HG03045 (cell line): ENCODE data around the gene ACTN2.
A peak's percentile ranks its signal among the peaks of the same experiment; 100 is the strongest.
"Not testable (repeated sequence)": the region's sequence is repeated elsewhere in the genome, so short reads cannot be mapped to it uniquely, and the experiment has no call there.

Experiments used
- ATAC-seq: cut with Tn5 transposase; IDR thresholded peaks from one replicate; pipeline ENCODE4 v1.9.1; 2021; ENCODE audit warnings: mild to moderate bottlenecking, moderate library complexity; ENCODE audit not compliant: unreplicated experiment

The ACTN2 gene

GRCh38 chr1:236685917-236686814 lies at the start of gene ACTN2:
Gene ACTN2 (plus strand): TSS chr1:236686499. CDS start chr1:236686674, 175 bp downstream.
- ATAC-seq: peak; percentile 81

- ATAC-seq: no peak
Measured at GRCh38 chr1:236638945-236639344, 47.4 kb upstream of the ACTN2 start.

- no peak for ATAC-seq
Measured at GRCh38 chr1:236639686-236640085, 46.6 kb upstream of the ACTN2 start.

- no peak for ATAC-seq
Measured at GRCh38 chr1:236642763-236643162, 43.5 kb upstream of the ACTN2 start.

- no peak for ATAC-seq
Measured at GRCh38 chr1:236645016-236645680, 41.2 kb upstream of the ACTN2 start.

GRCh38 chr1:236654511-236654910 lies 31.8 kb upstream of the ACTN2 start:
- no peak for ATAC-seq

GRCh38 chr1:236654957-236655356 lies 31.3 kb upstream of the ACTN2 start:
- no peak for ATAC-seq

GRCh38 chr1:236657398-236657797 lies 28.9 kb upstream of the ACTN2 start:
- no peak for ATAC-seq

- no peak for ATAC-seq
Measured at GRCh38 chr1:236659792-236660587, 26.3 kb upstream of the ACTN2 start.

- ATAC-seq: no peak
Measured at GRCh38 chr1:236663934-236664333, 22.4 kb upstream of the ACTN2 start.

- not testable (repeated sequence) for ATAC-seq
Measured at GRCh38 chr1:236668909-236669308, 17.4 kb upstream of the ACTN2 start.

- ATAC-seq: no peak
Measured at GRCh38 chr1:236670060-236670459, 16.2 kb upstream of the ACTN2 start.

GRCh38 chr1:236673289-236673919 lies 12.9 kb upstream of the ACTN2 start:
- no peak for ATAC-seq

- ATAC-seq: no peak
Measured at GRCh38 chr1:236677641-236678235, 8.6 kb upstream of the ACTN2 start.

- no peak for ATAC-seq
Measured at GRCh38 chr1:236681219-236681618, 5.1 kb upstream of the ACTN2 start.

GRCh38 chr1:236685205-236685916 lies 938 bp upstream of the ACTN2 start:
- ATAC-seq: no peak

GRCh38 chr1:236686815-236687160 lies 489 bp downstream of the ACTN2 start:
- ATAC-seq: no peak

GRCh38 chr1:236687273-236687672 lies 974 bp downstream of the ACTN2 start:
- ATAC-seq: no peak

- ATAC-seq: no peak
Measured at GRCh38 chr1:236688705-236689104, 2.4 kb downstream of the ACTN2 start.
